Activated CD4-positive, alpha-beta memory T cell treated with anti-CD3 and anti-CD28 coated beads for 36 hours (primary cell): ENCODE measurements around the gene NEDD4L. TPM values are rescaled to one million over a fixed set of nuclear protein-coding genes. Genes with fewer than 3 reads are reported as not detected.
A peak's percentile ranks its signal among the peaks of the same experiment; 100 is the strongest.

Experiments
- CTCF ChIA-PET: fragments of 350-600 bp; sonication (Branson Sonifier 250); formaldehyde crosslinking; loops from one replicate; lab custom pipeline; 2021; ENCODE audit warnings: antibody characterized with exemption, inconsistent platforms; lab: Charles Lee
- POLR2A ChIA-PET: fragments of 350-600 bp; sonication (Branson Sonifier 250); formaldehyde crosslinking; loops from one replicate; lab custom pipeline; 2021; ENCODE audit warnings: antibody characterized with exemption; lab: Charles Lee
- DNase-seq: peaks from one replicate; pipeline ENCODE4 v3.0.0-alpha.2; 2020
- H3K27ac Mint-ChIP-seq: one replicate; pipeline ENCODE4 v1.8.0; 2021; ENCODE audit warnings: mixed read lengths
- H3K27me3 Mint-ChIP-seq: one replicate; pipeline ENCODE4 v1.8.0; 2021; ENCODE audit warnings: mixed read lengths
- H3K36me3 Mint-ChIP-seq: one replicate; pipeline ENCODE4 v1.8.0; 2021; ENCODE audit warnings: mixed read lengths
- H3K4me1 Mint-ChIP-seq: one replicate; pipeline ENCODE4 v1.8.0; 2021; ENCODE audit warnings: low read depth, mixed read lengths
- H3K4me3 Mint-ChIP-seq: one replicate; pipeline ENCODE4 v1.8.0; 2021; ENCODE audit warnings: mild to moderate bottlenecking, mixed read lengths
- H3K9me3 Mint-ChIP-seq: one replicate; pipeline ENCODE4 v1.8.0; 2021; ENCODE audit warnings: mixed read lengths
- intact Hi-C: fragments of 100-400 bp; cut with micrococcal nuclease; formaldehyde crosslinking; loops from one replicate; pipeline ENCODE4 v1.15.1; 2023
- total RNA-seq, 2 experiments: library from RNA; stranded (reverse); gene quantifications; one replicate each; pipeline ENCODE4 v1.2.3, GENCODE V29; 2021

Gene NEDD4L
- total RNA-seq, 2 experiments from 2014 or later, result 3.4 to 3.8 TPM

DNA sequence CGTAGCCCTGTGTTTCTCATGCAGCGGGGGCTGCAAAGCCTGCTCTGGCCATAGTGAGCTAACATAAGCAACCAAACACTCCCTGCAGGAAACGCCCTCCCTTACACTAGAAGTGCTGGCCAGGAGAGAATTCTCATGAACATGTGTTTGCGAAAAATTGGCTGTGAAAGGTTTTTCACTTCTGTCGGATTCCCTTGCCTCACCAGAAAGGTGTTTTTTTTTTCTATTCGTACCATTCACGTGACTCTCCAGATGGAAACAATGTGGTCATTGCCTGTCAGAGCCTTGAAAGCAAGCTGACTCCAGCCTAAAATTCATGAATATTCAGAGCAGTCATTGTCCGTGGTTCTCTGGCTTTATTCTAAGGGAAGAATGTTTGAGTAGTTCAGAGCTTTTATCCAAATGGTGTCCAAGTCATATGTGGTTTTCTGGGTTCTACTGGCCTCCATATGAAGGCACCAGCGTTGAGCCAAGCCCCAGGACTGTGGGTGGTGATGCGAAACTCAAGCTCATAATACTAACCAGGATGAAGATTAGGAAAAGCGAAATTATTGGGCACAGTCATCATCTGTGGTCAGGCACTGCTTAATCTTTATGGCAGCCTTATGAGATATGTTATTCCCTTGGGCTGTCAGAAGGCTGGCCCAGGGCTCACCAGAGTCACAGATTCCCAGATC is 348.4 kb downstream of the NEDD4L start:
- no peak for DNase-seq
- ChIA-PET POLR2A (no interaction called here), CTCF (interaction anchor here (1.5 kb wide), 1 partner anchor 372 kb away, joined by 6 read pairs; no protein-coding TSS in a partner anchor)
- no peaks in the 10 kb centered on the region for H3K9me3 Mint-ChIP-seq
- no peaks in the 10 kb centered on the region for H3K36me3 Mint-ChIP-seq
- H3K4me3 Mint-ChIP-seq, result no peak overlapping the region
- no peak overlapping the region for H3K27ac Mint-ChIP-seq
- peaks cover 5% of the 10 kb centered on the region for H3K4me1 Mint-ChIP-seq
- intact Hi-C loops, result no loop called here
- H3K27me3 Mint-ChIP-seq, result no peaks in the 10 kb centered on the region

DNA sequence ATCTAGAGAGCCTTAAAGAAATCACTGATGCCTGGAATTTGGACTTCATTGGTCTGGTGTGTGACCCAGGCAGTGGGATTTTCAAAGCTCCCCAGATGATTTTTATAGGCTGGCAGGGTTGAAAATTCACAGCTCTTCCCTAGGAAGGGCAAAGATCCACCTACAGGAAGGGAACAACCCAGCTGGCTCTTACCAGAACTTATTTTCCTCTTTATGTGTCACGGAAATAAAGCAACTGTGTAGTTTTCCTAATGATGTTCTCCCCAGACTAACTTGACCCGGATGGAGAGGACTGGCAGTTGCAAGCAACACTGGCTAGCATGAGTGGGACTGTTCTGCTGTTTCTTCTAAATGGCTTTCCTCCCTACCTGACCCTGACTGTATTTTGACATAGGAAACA is 349.3 kb downstream of the NEDD4L start:
- Mint-ChIP-seq H3K27ac (no peak overlapping the region), H3K27me3 (no peaks in the 10 kb centered on the region), H3K9me3 (no peaks in the 10 kb centered on the region), H3K4me1 (peaks cover 5% of the 10 kb centered on the region), H3K4me3 (no peak overlapping the region), H3K36me3 (no peaks in the 10 kb centered on the region)
- DNase-seq, result no peak
- POLR2A ChIA-PET, result no interaction called here
- CTCF ChIA-PET, result interaction anchor here (1.5 kb wide), 1 partner anchor 371 kb away, joined by 6 read pairs; no protein-coding TSS in a partner anchor
- intact Hi-C loops, result no loop called here

- Mint-ChIP-seq H3K4me3 (no peak overlapping the region), H3K36me3 (no peaks in the 10 kb centered on the region), H3K4me1 (peaks cover 5% of the 10 kb centered on the region), H3K9me3 (no peaks in the 10 kb centered on the region), H3K27me3 (no peaks in the 10 kb centered on the region), H3K27ac (no peak overlapping the region)
- ChIA-PET CTCF (no interaction called here), POLR2A (no interaction called here)
- no peak for DNase-seq
- intact Hi-C loops, result no loop called here
These were observed 350.0 kb downstream of the NEDD4L start for GRCh38 chr18:58394046-58394445.

DNA sequence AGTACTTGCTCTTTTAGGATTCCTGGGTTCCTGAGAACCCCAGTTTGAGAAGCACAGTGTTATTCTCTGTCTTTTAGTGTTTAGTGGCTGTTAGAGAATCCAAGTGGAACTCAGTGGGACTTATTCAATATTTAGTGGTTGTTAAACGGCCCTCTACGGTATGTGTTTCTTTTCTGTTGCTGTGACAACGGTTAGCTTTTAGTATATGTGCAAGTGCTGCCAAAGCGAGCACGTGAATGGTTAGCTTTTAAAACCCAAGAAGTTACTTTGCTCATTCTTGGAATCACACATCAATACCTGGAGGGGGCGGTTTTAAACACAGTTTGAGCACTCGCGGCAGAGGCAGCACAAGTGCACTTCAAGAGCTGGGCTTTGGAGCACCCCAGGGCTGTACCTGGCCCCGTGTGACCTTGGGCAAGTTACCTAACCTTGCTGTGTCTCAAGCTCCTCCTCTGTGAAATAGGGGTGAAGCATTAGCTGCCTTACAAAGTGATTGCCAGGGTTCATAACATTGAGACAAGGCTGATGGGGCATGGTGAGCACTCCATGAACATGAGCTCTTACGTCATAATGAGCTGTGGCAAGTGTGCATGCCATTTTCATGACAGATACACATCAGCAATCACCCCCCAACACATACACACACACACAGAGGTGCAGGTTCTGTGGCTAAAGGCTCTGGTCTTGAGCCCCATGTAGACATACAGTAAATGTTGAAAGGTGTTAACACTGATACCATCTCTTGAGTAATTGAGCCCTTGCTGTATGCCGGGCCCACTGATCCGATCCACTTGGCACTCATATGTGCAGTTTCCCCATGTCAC is 350.8 kb downstream of the NEDD4L start:
- H3K27ac Mint-ChIP-seq, result no peak overlapping the region
- peaks cover 8% of the 10 kb centered on the region for H3K4me1 Mint-ChIP-seq
- POLR2A ChIA-PET, result no interaction called here
- H3K4me3 Mint-ChIP-seq, result no peak overlapping the region
- intact Hi-C loops, result no loop called here
- no peaks in the 10 kb centered on the region for H3K9me3 Mint-ChIP-seq
- no peak for DNase-seq
- CTCF ChIA-PET, result interaction anchor here (0.9 to 1.5 kb wide), 2 partner anchors 48 to 369 kb away, joined by 3 to 4 read pairs; no protein-coding TSS in a partner anchor
- no peaks in the 10 kb centered on the region for H3K36me3 Mint-ChIP-seq
- no peaks in the 10 kb centered on the region for H3K27me3 Mint-ChIP-seq

DNA sequence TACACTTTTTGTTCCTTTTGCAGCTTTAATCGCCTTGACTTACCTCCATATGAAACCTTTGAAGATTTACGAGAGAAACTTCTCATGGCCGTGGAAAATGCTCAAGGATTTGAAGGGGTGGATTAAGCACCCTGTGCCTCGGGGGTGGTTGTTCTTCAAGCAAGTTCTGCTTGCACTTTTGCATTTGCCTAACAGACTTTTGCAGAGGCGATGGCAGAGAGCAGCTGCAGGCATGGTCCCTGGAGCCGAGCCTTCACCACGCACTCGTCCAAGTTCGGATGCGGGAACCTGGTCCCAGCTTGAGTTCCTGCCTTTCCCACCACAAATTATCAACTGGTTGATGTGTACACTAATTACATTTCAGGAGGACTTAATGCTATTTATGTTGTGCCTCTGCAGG is 352.1 kb downstream of the NEDD4L start:
- peaks cover 13% of the 10 kb centered on the region for H3K4me1 Mint-ChIP-seq
- no peak overlapping the region for H3K4me3 Mint-ChIP-seq
- intact Hi-C loops, result no loop called here
- CTCF ChIA-PET, result interaction anchor here (1.5 kb wide), 1 partner anchor 368 kb away, joined by 4 read pairs; no protein-coding TSS in a partner anchor
- no peaks in the 10 kb centered on the region for H3K9me3 Mint-ChIP-seq
- H3K36me3 Mint-ChIP-seq, result no peaks in the 10 kb centered on the region
- no peak overlapping the region for H3K27ac Mint-ChIP-seq
- no peak for DNase-seq
- POLR2A ChIA-PET, result no interaction called here
- H3K27me3 Mint-ChIP-seq, result peaks cover 2% of the 10 kb centered on the region

GRCh38 chr18:58396966-58397365 is 352.9 kb downstream of the NEDD4L start:
- CTCF ChIA-PET, result no interaction called here
- Mint-ChIP-seq H3K27me3 (peaks cover 2% of the 10 kb centered on the region), H3K9me3 (no peaks in the 10 kb centered on the region), H3K36me3 (no peaks in the 10 kb centered on the region), H3K27ac (no peak overlapping the region), H3K4me3 (no peak overlapping the region), H3K4me1 (peaks cover 17% of the 10 kb centered on the region)
- POLR2A ChIA-PET, result no interaction called here
- DNase-seq, result no peak
- intact Hi-C loops, result no loop called here

- POLR2A ChIA-PET, result no interaction called here
These were observed 353.5 kb downstream of the NEDD4L start for GRCh38 chr18:58397385-58398132.

DNA sequence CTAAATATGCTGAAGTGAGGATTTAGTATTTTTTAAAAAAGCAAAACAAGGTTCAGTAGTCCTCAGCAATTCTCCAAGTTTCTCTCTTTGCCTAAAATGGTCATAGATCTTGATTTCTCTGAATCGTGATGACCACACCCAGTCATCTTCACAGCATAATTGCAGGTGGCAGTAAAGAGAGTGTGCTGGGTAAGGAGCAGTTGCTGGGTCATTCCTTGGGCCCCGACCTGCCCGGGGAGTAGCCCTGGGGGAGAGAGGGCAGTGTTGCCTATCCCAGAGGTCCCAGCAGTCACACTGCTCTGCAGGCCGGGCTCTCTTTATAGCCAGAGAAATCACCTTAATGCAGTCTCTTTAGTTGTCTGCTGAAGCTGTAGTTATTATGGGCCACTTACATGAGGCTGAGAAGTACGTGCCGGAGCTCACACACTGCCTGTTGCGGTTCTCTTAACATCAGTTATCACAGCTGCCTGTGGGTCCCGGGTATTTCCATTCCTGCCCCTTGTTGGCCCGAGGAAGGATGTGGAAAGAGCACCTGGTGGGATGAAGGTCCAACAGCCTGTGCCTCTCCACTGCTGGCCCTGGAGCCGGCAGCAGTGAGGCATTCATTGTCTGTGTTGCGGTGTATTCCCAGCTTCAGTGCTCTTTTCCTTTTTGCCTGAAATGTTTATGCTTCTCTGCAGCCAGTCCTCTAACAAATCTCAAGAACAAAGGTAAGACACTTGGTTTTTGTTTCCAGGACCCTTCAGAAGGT is 354.8 kb downstream of the NEDD4L start:
- Mint-ChIP-seq H3K9me3 (no peaks in the 10 kb centered on the region), H3K27me3 (peaks cover 2% of the 10 kb centered on the region), H3K27ac (no peak overlapping the region), H3K4me3 (no peak overlapping the region), H3K4me1 (peaks cover 20% of the 10 kb centered on the region), H3K36me3 (no peaks in the 10 kb centered on the region)
- intact Hi-C loops, result no loop called here
- CTCF ChIA-PET, result interaction anchor here (1.7 kb wide), 1 partner anchor 365 kb away, joined by 5 read pairs; no protein-coding TSS in a partner anchor
- DNase-seq, result no peak
- POLR2A ChIA-PET, result no interaction called here

More at GRCh38 chr18:58397385-58398132, 353.5 kb downstream of the NEDD4L start:
- H3K4me3 Mint-ChIP-seq, result no peak overlapping the region
- intact Hi-C loops, result no loop called here
- no peak for DNase-seq
- peaks cover 20% of the 10 kb centered on the region for H3K4me1 Mint-ChIP-seq
- H3K9me3 Mint-ChIP-seq, result no peaks in the 10 kb centered on the region
- peaks cover 2% of the 10 kb centered on the region for H3K27me3 Mint-ChIP-seq
- no peaks in the 10 kb centered on the region for H3K36me3 Mint-ChIP-seq
- CTCF ChIA-PET, result interaction anchor here (0.6 to 1.7 kb wide), 2 partner anchors 324 to 366 kb away, joined by 3 to 5 read pairs; no protein-coding TSS in a partner anchor
- H3K27ac Mint-ChIP-seq, result no peak overlapping the region

- ChIA-PET CTCF (interaction anchor here (0.9 to 1.1 kb wide), 3 partner anchors 95 to 363 kb away, joined by 3 read pairs; no protein-coding TSS in a partner anchor), POLR2A (no interaction called here)
- peaks cover 2% of the 10 kb centered on the region for H3K27me3 Mint-ChIP-seq
- H3K27ac Mint-ChIP-seq, result peak overlapping the region; percentile 84
- H3K4me3 Mint-ChIP-seq, result no peak overlapping the region
- peaks cover 20% of the 10 kb centered on the region for H3K4me1 Mint-ChIP-seq
- H3K36me3 Mint-ChIP-seq, result no peaks in the 10 kb centered on the region
- DNase-seq, result peak; percentile 75
- H3K9me3 Mint-ChIP-seq, result no peaks in the 10 kb centered on the region
- intact Hi-C loops, result loop anchor here (1.0 to 5.0 kb wide), 6 partner anchors 57 to 364 kb away; partner anchors contain the start of gene MALT1
These were observed 356.4 kb downstream of the NEDD4L start for GRCh38 chr18:58400331-58400870.

GRCh38 chr18:58401191-58401590 is 357.2 kb downstream of the NEDD4L start:
- Mint-ChIP-seq H3K27me3 (peaks cover 2% of the 10 kb centered on the region), H3K4me3 (no peak overlapping the region), H3K36me3 (no peaks in the 10 kb centered on the region), H3K9me3 (no peaks in the 10 kb centered on the region), H3K4me1 (peaks cover 16% of the 10 kb centered on the region), H3K27ac (peak overlapping the region; percentile 23)
- ChIA-PET POLR2A (interaction anchor here (0.7 kb wide), 1 partner anchor 502 kb away, joined by 3 read pairs; no protein-coding TSS in a partner anchor), CTCF (interaction anchor here (0.9 to 1.1 kb wide), 2 partner anchors 94 to 277 kb away, joined by 3 read pairs; no protein-coding TSS in a partner anchor)
- DNase-seq, result no peak
- intact Hi-C loops, result loop anchor here (2.0 to 5.0 kb wide), 4 partner anchors 56 to 296 kb away; partner anchors contain the start of gene MALT1

- H3K27ac Mint-ChIP-seq, result no peak overlapping the region
These were observed 358.2 kb downstream of the NEDD4L start for GRCh38 chr18:58402247-58402646.

More at GRCh38 chr18:58402247-58402646, 358.2 kb downstream of the NEDD4L start:
- CTCF ChIA-PET, result no interaction called here
- Mint-ChIP-seq H3K9me3 (no peaks in the 10 kb centered on the region), H3K27me3 (peaks cover 2% of the 10 kb centered on the region), H3K4me1 (peaks cover 15% of the 10 kb centered on the region), H3K4me3 (no peak overlapping the region), H3K36me3 (no peaks in the 10 kb centered on the region)
- intact Hi-C loops, result loop anchor here (5.0 kb wide), 3 partner anchors 55 to 295 kb away; no protein-coding TSS in a partner anchor
- no peak for DNase-seq
- POLR2A ChIA-PET, result no interaction called here
